ENCODE results near the gene RGPD4.

DNA sequence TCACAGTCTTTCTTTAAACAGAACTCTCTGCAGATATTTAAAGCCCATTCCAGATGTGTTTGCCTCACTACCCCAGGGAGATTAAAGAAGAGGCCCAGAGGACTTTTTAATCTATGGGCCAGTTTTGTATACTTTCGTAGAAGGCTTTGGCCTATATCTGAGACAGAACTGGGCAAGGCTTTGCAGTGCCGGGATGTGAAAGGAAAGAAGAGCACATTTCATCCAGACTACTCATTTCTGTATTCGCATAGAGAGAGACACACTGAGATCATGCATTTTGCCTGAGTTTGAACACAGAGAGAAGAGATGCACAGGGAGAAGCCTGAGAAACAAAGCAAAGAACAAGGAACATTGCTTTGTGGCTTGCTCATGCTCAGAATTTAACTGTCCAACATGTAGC, 104.7 kb downstream of the RGPD4 start:
- TF ChIP-seq POLR2A (IDR thresholded peaks at IDR 0.05) (no peak), POLR2AphosphoS5 (IDR thresholded peaks at IDR 0.05) (no peak), EP300 (IDR thresholded peaks at IDR 0.05) (no peak)
- TF ChIP-seq, protein P1, sequence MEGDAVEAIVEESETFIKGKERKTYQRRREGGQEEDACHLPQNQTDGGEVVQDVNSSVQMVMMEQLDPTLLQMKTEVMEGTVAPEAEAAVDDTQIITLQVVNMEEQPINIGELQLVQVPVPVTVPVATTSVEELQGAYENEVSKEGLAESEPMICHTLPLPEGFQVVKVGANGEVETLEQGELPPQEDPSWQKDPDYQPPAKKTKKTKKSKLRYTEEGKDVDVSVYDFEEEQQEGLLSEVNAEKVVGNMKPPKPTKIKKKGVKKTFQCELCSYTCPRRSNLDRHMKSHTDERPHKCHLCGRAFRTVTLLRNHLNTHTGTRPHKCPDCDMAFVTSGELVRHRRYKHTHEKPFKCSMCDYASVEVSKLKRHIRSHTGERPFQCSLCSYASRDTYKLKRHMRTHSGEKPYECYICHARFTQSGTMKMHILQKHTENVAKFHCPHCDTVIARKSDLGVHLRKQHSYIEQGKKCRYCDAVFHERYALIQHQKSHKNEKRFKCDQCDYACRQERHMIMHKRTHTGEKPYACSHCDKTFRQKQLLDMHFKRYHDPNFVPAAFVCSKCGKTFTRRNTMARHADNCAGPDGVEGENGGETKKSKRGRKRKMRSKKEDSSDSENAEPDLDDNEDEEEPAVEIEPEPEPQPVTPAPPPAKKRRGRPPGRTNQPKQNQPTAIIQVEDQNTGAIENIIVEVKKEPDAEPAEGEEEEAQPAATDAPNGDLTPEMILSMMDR (IDR thresholded peaks at IDR 0.05), result no peak

Measured in sigmoid colon (tissue), 4 donors.